HG03439 (cell line): Measurements from ENCODE around the gene AKAP1.
A peak's percentile ranks its signal among the peaks of the same experiment; 100 is the strongest.

Experiments
- ATAC-seq: cut with Tn5 transposase; IDR thresholded peaks from one replicate; pipeline ENCODE4 v1.9.1; 2021; ENCODE audit warnings: mild to moderate bottlenecking, moderate library complexity; ENCODE audit not compliant: unreplicated experiment

The AKAP1 gene, protein sequence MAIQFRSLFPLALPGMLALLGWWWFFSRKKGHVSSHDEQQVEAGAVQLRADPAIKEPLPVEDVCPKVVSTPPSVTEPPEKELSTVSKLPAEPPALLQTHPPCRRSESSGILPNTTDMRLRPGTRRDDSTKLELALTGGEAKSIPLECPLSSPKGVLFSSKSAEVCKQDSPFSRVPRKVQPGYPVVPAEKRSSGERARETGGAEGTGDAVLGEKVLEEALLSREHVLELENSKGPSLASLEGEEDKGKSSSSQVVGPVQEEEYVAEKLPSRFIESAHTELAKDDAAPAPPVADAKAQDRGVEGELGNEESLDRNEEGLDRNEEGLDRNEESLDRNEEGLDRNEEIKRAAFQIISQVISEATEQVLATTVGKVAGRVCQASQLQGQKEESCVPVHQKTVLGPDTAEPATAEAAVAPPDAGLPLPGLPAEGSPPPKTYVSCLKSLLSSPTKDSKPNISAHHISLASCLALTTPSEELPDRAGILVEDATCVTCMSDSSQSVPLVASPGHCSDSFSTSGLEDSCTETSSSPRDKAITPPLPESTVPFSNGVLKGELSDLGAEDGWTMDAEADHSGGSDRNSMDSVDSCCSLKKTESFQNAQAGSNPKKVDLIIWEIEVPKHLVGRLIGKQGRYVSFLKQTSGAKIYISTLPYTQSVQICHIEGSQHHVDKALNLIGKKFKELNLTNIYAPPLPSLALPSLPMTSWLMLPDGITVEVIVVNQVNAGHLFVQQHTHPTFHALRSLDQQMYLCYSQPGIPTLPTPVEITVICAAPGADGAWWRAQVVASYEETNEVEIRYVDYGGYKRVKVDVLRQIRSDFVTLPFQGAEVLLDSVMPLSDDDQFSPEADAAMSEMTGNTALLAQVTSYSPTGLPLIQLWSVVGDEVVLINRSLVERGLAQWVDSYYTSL

DNA sequence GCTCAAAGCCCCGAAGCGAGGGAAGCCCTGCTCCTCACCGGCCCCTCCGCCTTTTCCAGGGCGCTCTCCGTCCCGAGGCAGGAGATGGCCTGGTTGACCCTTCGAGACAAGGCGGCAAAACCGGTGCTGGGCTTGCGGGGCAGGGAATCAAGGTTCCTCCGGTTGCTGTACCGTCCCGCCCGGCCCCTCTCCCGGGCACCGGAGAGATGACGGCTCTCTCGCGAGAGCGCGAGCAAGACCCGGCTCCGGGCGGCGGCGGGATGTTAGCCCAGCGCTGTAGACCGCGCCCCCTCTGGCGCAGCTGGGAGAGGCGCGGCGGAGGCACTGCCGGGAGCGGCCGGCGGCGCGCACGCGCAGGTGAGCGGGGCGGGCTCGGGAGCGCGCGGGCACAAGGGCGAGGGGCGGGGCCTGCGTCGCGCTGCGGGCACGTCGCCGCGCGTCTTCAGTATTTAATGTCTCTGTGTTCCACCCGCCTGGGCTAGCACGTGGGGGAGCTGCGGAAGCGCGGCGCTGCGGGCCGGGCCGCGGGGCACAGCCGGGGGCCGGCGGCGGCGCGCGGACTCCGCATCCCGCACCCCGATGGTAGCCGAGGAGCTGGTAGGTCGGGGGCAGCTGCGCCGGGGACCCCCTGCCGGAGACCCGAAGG, at the start of gene AKAP1:
AKAP1 (plus strand) TSS at position 445 of the 646 bp plus-strand sequence. CDS start 20,219 bp downstream, outside the sequence.
- peak; percentile 83 for ATAC-seq

DNA sequence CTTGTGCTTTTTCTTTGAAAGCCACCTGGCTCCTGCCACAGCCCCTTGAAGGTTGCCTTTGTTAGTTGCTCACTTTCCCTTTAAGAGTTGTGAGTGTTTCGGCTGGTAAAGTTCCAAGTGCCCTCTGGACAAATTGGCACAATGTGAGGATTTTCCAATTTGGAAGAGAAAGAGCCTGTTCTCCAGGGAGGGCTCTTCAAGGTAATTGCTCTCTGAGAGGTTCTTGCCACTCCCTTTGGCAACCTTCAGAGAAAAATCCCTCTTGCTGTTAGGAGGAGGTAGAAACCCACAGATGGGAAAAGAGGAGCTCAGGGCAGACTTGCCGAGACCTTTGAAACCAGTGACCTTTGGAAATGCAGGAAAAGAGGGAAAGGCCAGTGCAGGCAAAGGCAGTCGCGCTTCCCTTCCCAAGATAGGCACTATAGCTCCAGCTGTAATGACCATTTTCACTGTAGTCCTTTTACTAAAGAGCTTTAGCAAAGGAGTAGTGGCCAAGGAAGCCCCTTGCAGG, 49.0 kb upstream of the AKAP1 start:
- ATAC-seq = no peak

DNA sequence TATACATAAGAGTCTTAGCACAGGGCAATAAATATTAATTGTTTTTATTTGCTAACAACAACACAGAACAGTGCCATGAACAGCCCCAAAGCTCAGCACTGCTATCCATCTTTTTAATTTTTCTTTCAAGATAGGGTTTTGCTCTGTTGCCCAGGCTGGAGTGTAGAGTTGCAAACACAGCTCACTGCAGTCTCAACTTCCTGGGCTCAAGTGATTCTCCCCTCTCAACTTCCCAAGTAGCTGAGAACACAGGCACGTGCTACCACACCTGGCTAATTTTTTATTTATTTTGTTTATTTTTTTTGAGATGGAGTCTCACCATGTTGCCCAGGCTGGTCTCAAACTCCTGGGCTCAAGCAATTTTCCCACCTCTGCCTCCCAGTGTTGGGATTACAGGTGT, 47.6 kb upstream of the AKAP1 start:
- no peak for ATAC-seq

DNA sequence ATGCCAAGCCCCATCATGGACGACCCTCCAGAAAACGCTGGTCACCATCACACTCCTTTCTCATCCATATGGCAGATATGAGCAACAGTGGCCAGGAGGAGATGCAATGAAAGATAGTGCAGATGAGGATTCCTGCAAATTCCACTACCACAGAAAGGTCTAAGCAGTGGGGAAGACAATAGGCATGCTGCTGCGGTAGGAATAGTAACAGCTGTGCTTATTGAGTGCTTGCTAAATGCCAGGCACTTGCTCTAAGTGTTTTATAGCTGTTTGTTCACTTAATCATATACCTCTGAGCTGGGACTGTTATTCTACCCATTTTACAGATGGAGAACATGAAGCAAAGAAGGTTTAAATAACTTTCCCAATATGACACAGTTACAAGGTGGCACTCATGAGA, 46.6 kb upstream of the AKAP1 start:
- ATAC-seq = no peak

DNA sequence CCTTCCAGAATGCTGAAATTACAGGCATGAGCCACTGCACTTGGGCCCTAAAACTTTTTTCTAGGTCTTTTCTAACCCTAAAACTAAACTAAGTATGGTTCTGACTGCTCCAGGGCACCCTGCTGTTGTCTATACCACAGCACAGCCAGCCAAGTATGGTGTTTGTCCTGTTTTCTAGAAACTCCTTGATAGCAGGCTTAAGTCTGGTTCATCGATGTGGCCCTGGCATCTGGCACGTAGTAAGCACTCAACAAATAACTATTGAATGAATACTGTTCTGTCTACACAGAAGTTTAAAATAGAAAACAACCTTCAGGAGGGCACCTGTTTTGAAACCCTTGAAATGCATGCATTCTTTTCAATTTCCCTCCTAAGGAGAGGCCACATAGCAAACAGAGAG, 44.5 kb upstream of the AKAP1 start:
- no peak for ATAC-seq

DNA sequence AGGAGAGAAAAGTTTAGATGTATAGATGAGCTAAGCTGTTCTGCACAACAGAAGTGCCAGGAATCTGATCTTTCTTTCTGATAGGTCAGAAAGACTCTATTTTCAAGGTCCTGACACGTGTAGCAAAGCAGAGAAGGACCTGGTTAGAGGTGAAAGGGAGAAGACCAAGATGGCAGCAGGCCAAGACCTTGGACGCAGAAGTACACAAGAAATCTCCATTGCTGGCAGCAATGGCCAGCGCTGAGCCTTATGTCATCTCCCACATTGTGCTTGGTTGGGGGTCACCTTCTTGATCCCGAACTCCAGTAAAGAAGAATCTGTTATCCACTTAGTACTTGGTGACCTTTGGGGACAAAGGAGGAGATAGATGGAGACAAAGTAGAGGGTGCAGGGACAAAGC, 41.8 kb upstream of the AKAP1 start:
- ATAC-seq = no peak

DNA sequence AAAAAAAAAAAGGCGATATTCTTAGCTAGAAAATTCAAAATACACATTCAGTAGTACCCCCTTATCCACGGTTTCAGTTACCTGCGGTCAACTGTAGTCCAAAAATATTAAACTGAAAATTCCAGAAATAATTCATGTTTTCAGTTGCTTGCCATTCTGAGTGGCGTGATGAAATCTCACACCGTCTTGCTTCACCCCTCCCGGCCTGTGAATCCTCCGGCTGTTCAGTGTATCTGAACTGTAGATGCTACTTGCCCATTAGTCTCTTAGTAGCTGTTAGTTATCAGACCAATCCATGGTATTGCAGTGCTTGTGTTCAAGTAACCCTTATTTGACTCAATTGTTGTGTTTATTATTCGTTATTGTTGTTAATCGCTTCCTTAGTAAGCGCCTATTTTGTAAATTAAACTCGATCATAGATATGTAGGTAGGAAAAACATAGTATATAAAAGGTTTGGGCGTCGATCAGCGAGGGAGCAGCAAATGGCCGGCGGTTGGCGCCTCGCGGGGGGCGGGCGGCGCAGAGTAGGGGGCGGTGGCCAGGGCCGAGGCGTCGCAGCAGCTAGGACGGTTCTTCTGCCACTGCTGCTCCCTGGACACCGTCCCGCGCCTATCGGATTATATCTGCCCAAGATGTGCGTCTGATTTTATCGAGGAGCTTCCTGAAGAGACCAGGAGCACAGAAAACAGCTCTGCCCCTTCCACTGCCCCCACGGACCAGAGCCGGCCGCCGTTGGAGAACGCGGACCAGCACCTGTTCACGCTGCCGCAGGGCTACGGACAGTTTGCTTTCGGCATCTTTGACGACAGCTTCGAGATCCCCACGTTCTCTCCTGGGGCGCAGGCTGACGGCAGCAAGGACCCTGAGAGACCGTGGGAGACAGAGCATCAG, 39.8 kb upstream of the AKAP1 start:
- ATAC-seq = no peak

DNA sequence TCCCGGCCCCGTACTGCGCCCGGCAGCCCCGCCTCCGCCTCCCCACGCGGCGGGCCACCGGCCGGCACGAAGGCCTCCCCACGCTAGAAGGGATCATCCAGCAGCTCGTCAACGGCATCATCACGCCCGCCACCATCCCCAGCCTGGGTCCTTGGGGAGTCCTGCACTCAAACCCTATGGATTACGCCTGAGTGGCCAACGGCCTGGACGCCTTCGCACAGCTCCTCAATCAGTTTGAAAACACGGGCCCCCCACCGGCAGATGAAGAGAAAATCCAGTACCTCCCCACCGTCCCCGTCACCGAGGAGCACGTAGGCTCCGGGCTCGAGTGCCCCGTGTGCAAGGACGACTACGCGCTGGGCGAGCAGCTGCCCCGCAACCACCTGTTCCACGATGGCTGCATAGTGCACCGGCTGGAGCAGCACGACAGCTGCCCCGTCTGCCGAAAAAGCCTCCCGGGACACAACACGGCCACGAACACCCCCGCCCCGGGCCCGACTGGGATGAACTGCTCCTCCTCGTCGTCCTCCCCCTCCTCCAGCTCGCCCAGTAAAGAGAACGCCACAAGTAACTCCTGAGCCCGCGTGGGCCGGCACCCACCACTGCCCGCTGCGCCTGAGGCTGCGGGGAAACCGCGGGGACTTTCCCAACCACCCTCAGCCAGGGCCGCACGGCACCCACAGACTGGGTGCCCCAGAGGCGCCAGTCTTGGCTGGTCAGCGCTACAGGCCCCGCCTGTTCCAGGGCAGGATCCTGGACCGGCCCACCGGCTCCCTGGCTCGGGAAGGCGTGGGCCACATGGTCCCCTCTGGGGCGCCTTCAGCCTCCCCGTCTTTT, 39.0 kb upstream of the AKAP1 start:
- ATAC-seq = peak; percentile 69

DNA sequence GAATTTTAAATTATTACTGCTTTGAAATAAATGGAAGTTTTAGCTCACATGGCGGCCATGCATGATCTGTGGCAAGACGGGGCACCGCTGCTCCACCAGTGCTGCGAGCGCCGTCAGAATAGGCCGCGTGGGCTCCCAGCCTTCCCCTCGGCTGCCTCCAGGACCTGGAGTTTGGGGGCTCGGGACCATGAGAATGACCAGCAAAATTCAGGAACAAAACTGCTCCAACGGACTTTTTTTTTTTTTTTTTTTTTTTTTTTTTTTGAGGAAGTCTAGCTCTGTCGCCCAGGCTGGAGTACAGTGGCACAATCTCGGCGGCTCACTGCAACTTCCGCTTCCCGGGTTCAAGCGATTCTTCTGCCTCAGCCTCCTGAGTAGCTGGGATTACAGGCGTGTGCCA, 38.3 kb upstream of the AKAP1 start:
- ATAC-seq = no peak

DNA sequence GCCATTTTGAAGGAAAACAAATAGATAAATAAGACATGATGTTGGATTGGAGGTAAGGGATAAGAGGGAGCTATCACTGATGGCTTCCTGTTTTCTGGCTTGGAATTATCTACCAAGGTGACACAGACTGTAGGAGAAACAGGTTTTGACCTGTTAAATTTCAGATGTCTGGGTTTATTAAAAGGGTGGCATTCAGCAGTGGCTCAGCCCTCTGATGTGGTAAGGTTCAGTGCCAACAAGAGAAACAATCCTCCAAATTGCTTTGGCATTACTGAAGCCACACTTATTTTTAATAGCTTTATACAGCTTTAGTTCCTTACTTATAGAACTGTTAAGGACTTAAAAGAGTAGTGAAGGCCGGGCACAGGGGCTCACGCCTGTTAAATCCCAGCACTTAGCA, 37.0 kb upstream of the AKAP1 start:
- ATAC-seq = no peak

DNA sequence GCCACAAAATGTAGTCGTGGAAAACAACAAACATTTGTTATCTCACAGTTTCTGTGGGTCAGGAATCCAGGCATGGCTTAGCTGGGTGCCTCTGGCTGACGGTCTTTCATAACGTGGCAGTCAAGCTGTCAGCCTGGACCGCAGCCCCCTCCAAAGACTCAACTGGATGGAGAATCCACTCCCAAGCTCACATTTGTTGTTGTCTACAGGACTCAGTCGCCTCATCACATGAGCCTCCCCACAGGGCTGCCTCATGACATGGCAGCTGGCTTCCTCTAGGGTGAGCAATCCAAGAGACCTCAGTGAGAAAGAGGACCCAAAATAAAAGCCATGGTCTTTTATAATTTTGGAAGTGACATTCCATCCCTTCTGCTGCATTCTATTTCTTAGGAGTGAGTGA, 34.7 kb upstream of the AKAP1 start:
- ATAC-seq = no peak

DNA sequence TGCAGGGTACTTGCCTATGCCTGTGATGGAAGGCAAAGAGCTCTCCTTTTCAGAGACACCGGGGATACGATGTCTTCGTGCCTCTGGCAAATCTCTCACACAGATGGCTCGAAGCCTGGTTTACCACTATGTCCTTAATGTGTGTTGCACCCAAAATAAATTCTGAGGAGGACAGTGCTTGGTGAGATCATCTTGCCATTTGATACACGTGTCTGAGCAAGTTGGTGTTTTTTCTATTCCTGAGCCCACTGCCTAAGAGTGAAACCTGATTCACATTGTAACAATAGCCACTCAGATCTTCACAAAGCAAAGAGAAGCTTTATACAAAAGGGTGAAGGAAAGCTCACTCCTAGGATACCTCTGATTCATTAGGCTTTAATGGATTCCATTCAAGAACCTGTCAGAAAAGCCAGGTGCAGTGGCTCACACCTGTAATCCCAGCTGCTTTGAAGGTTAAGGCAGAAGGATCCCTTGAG, 33.1 kb upstream of the AKAP1 start:
- ATAC-seq = no peak

DNA sequence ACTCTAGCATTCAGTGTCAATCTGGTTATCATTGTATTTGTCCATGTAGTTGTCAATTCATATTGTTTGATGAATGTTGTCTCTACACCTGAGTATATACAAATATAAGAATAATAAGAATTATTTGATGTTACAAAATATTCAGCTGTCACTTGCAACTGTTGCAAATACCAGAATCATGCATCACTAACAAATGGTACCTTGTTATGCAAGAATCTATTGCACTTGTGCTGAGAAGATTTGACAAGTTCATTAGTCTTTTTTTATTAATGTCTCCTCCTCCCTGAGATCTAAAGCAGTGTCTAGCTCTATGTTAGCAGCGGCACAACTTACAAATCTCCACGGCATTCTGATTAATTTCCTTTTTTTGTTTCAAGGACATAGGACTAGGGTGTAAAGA, 22.2 kb upstream of the AKAP1 start:
- ATAC-seq = no peak

DNA sequence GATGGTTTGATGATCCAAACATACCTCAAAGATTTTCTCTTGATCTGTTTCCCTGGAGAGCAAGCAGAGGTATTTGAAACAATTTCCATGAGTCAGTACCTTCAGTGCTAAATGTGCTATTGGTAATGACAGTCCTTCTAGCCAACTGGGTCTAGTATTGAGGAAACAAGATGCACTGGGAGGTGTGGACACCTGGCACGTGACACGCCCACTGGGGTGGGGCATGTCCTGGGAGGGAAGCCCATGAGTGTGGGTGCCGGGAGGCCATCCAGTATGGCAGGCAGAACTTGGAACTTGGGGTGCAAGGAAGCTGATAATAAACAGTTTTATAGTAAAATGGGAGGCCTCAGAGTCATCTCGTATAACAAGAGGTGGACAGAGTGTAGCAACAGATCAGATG, 17.9 kb upstream of the AKAP1 start:
- ATAC-seq = no peak

DNA sequence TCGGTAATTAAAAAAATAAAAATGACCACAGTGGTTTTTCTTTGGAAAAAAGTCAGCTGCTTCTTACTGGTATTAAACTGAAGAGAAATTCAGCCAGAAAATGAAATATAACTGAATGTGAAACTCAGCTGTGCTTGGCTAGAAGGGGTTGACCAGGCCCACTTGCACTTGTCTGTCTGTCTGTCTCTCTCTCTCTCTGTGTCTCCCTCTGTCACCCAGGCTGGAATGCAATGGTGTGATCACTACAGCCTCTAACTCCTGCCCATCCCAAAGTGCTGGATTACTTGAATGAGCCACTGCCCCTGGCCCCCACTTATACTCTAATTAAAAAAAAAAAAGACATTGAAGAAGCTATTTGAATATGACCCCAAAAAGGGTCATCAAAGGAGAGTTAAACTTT, 17.3 kb upstream of the AKAP1 start:
- ATAC-seq = no peak

DNA sequence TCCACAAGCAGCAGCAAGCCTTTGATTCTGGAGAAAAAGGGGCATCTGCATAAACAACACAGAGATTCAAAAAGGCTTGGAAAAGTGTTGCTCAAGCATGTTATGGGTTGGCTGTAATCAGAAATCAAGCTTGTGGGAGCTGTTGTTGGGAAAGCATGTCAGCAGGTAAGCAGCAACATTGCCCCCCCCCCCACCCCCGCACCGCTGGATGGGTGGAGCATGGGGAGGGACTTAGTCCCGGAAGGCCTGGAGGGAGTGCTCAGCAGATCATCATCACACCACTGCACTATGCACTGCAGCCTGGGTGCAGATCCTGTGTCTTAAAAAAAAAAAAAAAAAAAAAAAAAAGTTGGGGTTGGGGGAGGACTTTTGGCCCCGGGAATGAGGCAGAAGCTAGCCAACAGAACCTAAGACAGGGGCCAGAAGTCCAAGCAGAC, 16.8 kb upstream of the AKAP1 start:
- ATAC-seq = no peak

DNA sequence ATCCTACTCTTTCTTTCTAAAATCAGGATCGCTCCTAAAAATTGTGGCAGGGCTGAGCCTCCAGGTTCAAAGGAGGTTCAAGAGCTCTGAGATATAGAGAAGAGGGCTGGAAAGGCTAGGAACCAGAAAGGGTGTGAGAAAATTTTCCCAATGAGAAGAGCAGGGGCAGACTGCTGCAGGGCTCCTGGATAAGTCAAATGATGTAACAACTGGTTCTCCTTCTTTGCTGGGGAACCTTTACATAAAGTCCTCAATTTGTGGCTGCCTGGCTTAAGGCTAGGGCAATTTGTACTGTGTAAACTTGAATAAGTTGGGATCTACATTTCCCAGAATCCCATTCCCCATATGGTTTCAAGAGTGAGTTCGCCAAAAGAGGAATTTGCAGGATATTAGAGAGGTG, 16.3 kb upstream of the AKAP1 start:
- ATAC-seq = no peak

DNA sequence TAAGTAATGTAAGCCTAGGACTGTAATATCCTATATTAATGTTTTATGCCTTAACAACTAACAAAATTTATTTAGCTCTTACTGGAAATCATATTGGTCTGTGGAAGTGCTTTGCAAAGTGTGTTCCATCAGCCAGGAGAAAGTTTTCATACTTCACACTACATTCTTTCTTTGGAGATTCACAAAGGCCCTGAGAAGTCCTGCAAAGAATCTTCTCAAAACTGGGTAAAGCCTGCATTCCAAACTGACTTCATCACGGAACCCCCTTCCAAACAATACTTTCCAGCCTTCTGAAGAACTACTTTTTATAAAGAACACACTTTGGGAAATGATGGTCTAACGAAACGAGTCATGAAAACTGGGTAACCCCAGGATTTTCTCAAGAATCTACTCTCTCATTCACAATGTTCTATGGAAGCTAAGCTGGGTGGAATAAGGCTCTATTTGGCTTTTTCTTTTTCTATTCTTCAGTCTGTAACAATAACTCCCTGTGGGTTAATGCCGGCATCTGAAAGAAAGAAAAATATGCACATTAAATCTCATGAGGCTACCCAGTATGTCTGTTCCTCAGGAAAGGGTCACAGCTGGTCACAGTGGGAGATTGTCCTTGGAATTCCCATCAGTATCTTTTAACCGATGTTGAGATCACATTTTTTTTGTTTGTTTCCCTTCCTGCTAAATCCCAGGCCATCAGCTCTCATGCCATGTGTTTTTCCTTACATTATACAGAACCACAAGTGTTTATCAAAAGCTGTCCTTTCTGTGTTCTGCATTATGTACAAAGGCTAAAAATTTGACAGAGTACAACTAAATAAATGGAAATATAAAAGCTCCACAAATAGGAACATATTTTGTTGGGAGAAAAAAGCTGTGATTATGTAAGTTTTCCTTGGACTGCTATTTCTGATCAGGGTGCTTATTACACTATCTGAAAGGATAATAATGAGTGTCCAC, 12.8 kb upstream of the AKAP1 start:
- ATAC-seq = no peak
